GM18502 (cell line): ENCODE data around the gene IFNL2.
"Not testable (repeated sequence)": the region's sequence is repeated elsewhere in the genome, so short reads cannot be mapped to it uniquely, and the experiment has no call there.

Source experiments
- ATAC-seq: cut with Tn5 transposase; IDR thresholded peaks from one replicate; pipeline ENCODE4 v1.9.1; 2021; ENCODE audit warnings: mild to moderate bottlenecking; ENCODE audit not compliant: unreplicated experiment, poor library complexity

Gene IFNL2

DNA sequence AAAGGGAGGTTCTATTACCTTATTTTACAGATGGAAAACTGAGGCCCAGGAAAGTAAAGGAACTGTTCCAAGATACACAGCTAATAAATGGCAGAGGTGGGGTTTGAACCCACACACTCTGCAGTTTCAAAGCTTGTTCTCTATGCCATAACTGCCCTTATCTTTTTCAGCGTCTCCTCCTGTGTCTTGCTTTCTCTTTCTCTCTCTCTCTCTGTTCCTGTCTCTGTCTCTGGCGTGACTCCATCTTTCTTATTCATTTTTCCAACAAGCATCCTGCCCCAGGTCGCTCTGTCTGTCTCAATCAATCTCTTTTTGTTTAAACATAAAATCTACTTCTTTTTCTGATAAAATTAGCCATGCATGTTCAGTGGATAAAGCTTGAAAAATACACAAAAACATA, 16.4 kb upstream of the IFNL2 start:
- ATAC-seq, result no peak

DNA sequence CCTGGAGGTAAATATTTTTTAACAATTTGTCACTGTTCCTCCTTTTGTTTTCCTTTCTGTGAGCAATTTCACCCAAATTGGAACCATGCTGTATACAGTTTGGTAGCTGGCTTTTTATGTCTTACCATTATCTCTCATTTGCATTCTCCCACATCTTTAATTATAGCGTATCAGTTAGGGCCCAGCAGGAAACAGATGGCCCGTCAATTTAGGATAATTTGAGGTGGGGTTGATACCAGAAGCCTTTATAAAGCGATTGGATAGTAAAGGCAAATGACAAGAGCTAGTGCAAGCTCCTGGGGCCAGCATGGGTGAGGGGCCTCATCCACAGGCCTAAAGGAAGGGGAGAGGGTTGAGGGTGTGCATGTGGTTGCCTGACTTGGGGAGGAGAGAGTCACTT, 15.7 kb upstream of the IFNL2 start:
- no peak for ATAC-seq

GRCh38 chr19:39253374-39254149, 14.6 kb upstream of the IFNL2 start:
- no peak for ATAC-seq

DNA sequence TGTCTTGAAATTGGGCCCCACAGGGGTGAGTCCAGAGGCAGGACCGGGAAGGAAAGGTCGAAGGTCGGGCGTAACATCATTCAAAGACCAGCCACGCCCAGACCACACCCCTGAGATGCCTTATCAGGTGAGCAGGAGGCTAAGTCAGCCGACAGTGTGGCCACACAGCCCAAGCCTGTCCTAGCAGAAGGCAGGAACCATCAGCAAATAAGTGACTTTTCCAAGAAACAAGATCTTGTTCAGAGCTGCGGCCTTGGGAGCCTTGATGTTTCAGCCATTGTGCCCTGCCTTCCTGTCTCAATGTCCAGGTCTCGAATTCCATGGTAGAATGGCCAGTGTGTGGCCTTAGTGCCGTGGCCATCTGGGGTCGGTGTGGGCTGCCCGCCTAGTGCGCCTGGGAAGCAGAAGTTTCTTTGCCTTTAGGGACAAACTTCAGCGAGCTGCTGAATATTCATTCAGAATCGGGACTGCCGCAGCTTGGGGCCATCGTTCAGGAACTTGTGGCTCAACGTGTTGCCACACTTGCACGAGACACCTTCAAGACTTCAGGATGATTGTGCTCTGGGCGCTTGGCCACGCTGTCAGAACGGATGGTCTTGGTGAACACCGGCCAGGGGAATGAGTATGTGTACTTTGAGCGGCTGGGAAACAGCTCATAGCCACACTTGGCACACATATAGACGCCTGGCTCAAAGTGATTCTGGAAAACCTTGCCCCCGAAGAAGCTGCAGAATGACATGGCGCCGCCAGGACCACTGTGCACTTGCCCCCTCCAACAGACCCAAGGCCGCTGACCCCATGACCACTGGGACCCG, 13.5 kb upstream of the IFNL2 start:
- ATAC-seq, result no peak

DNA sequence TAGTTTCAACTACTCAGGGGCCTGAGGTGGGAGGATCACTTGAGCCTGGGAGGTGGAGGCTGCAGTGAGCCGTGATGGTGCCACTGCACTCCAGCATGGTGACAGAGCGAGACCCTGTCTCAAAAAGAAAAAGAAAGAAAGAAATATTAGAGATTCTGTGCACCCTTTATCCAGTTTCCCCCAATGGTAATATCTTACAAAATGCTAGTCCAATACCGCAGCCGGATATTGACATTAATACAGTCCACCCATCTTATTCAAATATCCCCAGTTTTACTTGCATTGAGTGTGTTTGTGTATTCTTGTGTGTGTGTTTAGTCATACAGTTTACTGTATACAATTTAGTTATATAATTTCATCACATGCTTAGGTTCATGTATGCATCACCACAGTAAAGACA, 11.0 kb upstream of the IFNL2 start:
- no peak for ATAC-seq

DNA sequence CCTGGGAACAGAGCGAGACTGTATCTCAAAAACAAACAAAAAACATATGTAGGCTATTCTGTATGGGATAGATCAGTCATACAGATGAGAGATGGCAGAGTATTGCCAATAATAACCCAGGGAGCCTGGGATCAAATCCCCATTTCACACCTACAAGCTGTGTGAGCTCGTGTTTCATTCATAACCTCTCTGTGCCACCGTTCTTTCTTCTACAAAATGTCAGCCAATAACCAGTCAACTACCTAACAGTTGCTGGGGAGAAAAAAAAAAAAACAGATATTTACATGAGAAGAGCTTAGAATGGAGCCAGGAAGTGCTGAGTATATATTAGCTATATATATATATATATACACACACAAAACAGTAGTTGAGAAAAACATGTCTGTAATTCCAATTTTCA, 6.5 kb upstream of the IFNL2 start:
- ATAC-seq, result no peak

DNA sequence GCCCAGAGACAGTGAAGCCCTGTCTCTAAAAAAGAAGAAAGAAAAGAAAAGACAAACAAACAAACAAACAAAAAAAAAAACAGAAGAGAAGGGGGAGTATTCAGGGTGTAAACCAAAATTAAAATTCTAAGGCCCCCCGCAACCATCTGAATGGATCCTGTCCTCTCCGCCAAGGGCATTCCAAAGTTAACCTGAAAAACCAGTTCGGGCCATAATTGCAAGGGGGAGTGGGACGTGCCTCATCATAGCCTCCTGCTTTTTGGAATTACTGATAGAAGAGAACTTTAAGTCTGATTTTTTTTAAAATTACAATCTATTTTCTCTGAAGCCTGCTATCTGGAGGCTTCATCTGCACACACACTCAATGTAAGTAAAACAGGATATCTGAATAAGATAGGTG, 5.7 kb upstream of the IFNL2 start:
- ATAC-seq, result no peak

DNA sequence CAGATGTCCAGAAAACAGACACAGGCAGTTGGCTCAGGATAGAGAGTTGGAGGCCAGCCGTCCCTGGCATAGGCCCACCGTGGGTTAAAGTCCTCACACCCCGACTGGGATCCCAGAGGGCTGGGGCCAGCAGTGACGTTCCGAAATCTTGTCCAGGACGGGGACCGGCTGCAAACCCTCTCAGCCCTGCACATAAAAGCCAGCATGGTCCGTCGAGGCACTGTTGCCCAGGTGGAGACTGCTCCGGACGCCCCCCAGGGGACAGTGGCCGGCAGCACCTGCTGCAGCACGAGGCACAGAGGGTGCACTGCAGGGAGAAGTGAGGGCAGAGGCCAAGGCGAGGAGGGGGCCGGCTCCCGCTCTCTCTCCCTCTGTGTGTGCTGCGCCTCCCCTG, 4.3 kb upstream of the IFNL2 start:
- no peak for ATAC-seq

- ATAC-seq, result no peak
Measured at GRCh38 chr19:39264306-39265290, 3.6 kb upstream of the IFNL2 start.

DNA sequence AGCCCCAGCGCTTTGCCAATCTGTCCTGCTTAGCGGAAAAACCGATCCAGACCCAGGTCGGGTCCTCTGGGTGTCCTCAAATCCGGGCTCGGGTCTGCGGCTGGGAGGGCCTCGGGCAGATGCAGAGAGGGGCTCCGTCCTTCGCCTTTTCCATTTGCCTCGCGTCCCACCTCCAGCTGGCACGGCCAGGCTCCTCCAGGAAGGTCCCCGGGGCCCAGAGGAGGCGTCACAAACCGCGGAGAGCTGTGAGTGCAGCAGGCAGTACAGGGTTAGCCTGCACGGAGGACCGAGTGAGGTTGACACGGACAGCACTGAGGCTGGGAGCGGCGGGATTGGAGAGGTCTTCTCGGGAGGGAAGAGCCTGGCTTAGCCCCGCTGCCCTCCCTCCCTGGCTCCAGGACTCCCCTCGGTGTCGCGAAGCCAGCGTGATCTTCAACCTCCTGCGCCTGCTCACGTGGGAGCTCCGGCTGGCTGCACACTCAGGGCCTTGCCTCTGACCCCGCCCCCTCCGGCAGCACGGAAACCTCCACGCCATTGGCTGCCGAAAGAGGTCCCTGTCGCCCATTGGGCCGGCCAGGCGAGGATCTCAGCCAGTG, 2.8 kb upstream of the IFNL2 start:
- ATAC-seq, result no peak

GRCh38 chr19:39268531-39269223, 481 bp downstream of the IFNL2 start:
- ATAC-seq, result not testable (repeated sequence)

GRCh38 chr19:39269369-39269768, 1.2 kb downstream of the IFNL2 start:
- ATAC-seq, result not testable (repeated sequence)

- ATAC-seq, result no peak
Measured at GRCh38 chr19:39270036-39270871, 2.1 kb downstream of the IFNL2 start.

DNA sequence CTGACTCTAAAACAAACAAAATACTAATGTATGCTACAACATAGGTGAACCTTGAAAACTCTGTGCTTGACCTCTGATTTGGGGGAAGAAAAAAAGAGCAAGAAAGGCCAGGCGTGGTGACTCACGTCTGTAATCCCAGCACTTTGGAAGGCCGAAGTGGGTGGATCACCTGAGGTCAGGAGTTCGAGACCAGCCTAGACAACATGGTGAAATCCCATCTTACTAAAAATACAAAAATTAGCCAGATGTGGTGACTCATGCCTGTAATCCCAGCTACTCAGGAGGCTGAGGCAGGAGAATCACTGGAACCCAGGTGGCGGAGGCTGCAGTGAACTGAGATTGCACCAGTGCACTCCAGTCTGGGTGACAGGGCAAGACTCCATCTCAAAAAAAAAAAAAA, 5.7 kb downstream of the IFNL2 start:
- not testable (repeated sequence) for ATAC-seq

- ATAC-seq, result no peak
Measured at GRCh38 chr19:39275578-39275977, 7.4 kb downstream of the IFNL2 start.

DNA sequence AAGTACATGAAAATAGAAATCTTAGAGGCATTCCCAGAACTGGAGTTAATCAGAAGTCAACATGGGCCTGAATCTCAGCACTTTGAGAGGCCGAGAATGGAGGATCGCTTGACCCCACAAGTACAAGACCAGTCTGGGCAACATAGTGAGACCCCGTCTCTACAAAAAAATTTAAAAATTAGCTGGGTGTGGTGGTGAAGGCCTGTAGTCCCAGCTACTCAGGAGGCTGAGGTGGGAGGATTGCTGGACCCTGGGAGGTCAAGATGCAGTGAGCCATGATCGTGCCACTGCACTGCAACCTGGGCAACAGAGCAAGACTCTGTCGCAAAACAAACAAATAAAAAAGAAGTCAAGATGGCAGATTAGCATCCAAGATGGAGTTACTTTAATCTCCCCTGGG, 8.5 kb downstream of the IFNL2 start:
- no peak for ATAC-seq

DNA sequence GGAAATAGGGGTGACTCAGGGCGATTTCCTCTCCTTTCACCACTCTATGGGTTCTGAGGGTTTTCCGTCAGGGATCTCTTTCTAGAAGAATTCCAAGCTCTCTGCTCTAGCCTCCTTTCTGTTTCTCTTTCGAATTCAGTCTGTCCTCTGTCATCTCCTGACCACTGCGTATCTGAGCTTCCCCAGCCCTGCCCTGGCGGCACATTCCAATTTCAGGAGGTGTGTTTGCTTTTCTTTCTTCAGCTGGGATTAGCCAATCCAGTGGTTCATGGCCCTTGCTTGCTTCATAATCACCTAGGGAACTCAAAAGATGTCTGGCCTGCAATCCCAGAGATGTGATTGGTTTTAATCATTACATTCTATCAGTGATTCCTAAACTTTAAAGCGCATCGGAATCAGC, 9.4 kb downstream of the IFNL2 start:
- ATAC-seq, result no peak

- no peak for ATAC-seq
Measured at GRCh38 chr19:39282021-39282420, 13.8 kb downstream of the IFNL2 start.

GRCh38 chr19:39284032-39284431, 15.8 kb downstream of the IFNL2 start:
- no peak for ATAC-seq
